Esophagus squamous epithelium (tissue), 4 donors: ENCODE results near the gene KLHL6.

ENCODE experiments used
- POLR2A ChIP-seq, 4 donors: fragments of 450-650 bp; IDR thresholded peaks; one replicate each; pipeline ENCODE4 v1.6.1; 2017; ENCODE audit warnings: antibody characterized with exemption in 4 of 4, mild to moderate bottlenecking in 4 of 4, moderate library complexity in 3 of 4
- TF ChIP-seq, protein P1 (sequence below), 6 experiments: fragments of 450-650 bp in 4 of 6; fragments of 200-600 bp in 2 of 6; sonication (generic) in 2 of 6; IDR thresholded peaks; one replicate each; pipeline ENCODE4 v1.5.1; 2016 to 2019; ENCODE audit warnings: antibody characterized with exemption in 6 of 6, mild to moderate bottlenecking in 4 of 6, moderate library complexity in 4 of 6

DNA sequence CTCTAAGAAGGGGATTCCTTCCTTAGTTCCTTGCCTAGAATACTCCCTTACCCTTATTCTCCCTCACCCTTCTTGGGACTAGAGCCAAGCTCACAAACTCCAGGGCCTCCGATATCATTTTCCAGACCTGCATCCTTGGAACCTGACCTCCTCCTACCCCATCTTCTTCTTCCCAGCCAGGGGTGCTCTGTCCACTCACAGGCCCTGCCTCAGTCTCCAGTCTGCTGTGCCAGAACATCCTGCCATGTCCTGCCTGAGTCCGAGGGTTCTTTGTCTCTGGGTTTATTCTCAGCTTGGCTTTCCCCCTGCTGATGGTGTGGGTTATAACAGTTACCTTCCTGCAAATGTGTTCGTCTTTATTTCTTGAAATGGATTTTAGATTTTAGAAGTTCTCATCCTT, 67.2 kb downstream of the KLHL6 start:
- TF ChIP-seq POLR2A (IDR thresholded peaks at IDR 0.05): no peak
- TF ChIP-seq, protein P1, sequence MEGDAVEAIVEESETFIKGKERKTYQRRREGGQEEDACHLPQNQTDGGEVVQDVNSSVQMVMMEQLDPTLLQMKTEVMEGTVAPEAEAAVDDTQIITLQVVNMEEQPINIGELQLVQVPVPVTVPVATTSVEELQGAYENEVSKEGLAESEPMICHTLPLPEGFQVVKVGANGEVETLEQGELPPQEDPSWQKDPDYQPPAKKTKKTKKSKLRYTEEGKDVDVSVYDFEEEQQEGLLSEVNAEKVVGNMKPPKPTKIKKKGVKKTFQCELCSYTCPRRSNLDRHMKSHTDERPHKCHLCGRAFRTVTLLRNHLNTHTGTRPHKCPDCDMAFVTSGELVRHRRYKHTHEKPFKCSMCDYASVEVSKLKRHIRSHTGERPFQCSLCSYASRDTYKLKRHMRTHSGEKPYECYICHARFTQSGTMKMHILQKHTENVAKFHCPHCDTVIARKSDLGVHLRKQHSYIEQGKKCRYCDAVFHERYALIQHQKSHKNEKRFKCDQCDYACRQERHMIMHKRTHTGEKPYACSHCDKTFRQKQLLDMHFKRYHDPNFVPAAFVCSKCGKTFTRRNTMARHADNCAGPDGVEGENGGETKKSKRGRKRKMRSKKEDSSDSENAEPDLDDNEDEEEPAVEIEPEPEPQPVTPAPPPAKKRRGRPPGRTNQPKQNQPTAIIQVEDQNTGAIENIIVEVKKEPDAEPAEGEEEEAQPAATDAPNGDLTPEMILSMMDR (IDR thresholded peaks at IDR 0.05): no peak
